Measurements from ENCODE around the gene CARD6. TPM values are rescaled to one million over a fixed set of nuclear protein-coding genes. Genes with fewer than 3 reads are reported as not detected.
"Not testable (repeated sequence)": the region's sequence is repeated elsewhere in the genome, so short reads cannot be mapped to it uniquely, and the experiment has no call there.

The CARD6 gene
- total and polyA plus RNA-seq, 9 donors = 0.89 to 2.2 (median 1.7) TPM

DNA sequence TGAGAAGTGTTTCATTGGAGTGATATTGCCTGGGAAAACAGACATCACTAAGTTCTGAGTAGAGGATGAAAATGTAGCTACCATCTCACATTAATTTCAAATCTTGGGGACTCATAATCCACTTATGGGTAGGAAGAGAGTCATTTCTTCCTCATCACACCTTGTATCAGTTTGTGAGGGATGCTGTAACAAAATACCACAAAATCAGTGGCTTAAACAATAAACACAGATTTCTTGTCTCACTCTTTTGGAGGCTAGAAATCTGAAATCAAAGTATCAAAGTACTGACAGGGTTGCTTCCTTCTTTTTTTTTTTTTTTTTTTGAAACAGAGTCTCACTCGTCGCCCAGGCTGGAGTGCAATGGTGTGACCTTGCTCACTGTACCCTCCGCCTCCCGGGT lies 3.4 kb downstream of the CARD6 start:
- Histone ChIP-seq H3K9me3 (replicated peaks; ENCODE audit: control insufficient read depth, low read depth, low read length) (no peaks in the 10 kb centered on the region), H3K36me3 (ENCODE audit: control insufficient read depth, insufficient read depth, low read length) (no peaks in the 10 kb centered on the region), H3K4me1 (ENCODE audit: control insufficient read depth, insufficient read depth, low read length) (no peaks in the 10 kb centered on the region), H3K4me3 (ENCODE audit: low read length) (no peak overlapping the region), H3K27ac (ENCODE audit: low read length) (no peak overlapping the region), H3K27me3 (ENCODE audit: control insufficient read depth, insufficient read depth, low read length) (peaks cover 7% of the 10 kb centered on the region)
- no CpG with 5 or more reads among the region's 4 CpGs for WGBS (ENCODE audit: insufficient coverage)
- no peak for DNase-seq

DNA sequence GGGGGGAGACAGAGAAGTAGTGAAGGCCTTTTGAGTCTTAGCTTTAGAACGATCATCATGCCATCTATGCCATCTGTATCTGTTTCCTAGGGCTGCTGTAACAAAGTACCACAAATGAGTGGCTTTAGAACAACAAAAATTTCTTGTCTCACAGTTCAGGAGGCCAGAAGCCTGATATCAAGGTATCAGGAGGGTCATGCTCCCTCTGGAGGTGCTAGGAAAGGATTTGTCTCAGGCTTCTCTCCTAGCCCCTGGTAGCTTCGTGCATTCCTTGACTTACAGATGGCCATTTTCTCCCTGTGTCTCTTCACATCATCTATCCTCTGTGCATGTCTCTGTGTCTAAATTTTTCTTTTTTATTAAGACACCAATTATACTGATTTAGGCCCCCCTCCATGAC lies 5.2 kb downstream of the CARD6 start:
- Histone ChIP-seq H3K9me3 (replicated peaks; ENCODE audit: control insufficient read depth, low read depth, low read length) (no peaks in the 10 kb centered on the region), H3K4me1 (ENCODE audit: control insufficient read depth, insufficient read depth, low read length) (no peaks in the 10 kb centered on the region), H3K27me3 (ENCODE audit: control insufficient read depth, insufficient read depth, low read length) (peaks cover 5% of the 10 kb centered on the region), H3K4me3 (ENCODE audit: low read length) (no peak overlapping the region), H3K36me3 (ENCODE audit: control insufficient read depth, insufficient read depth, low read length) (no peaks in the 10 kb centered on the region), H3K27ac (ENCODE audit: low read length) (no peak overlapping the region)
- WGBS (ENCODE audit: insufficient coverage) = 100% methylated on average over 1 of the region's 2 CpGs
- no peak for DNase-seq

GRCh38 chr5:40847525-40847924 lies 6.4 kb downstream of the CARD6 start:
- no CpG with 5 or more reads among the region's 1 CpG for WGBS (ENCODE audit: insufficient coverage)
- Histone ChIP-seq H3K9me3 (replicated peaks; ENCODE audit: control insufficient read depth, low read depth, low read length) (no peaks in the 10 kb centered on the region), H3K36me3 (ENCODE audit: control insufficient read depth, insufficient read depth, low read length) (no peaks in the 10 kb centered on the region), H3K4me1 (ENCODE audit: control insufficient read depth, insufficient read depth, low read length) (peaks cover 2% of the 10 kb centered on the region), H3K27me3 (ENCODE audit: control insufficient read depth, insufficient read depth, low read length) (peaks cover 5% of the 10 kb centered on the region), H3K27ac (ENCODE audit: low read length) (no peak overlapping the region), H3K4me3 (ENCODE audit: low read length) (no peak overlapping the region)
- no peak for DNase-seq

DNA sequence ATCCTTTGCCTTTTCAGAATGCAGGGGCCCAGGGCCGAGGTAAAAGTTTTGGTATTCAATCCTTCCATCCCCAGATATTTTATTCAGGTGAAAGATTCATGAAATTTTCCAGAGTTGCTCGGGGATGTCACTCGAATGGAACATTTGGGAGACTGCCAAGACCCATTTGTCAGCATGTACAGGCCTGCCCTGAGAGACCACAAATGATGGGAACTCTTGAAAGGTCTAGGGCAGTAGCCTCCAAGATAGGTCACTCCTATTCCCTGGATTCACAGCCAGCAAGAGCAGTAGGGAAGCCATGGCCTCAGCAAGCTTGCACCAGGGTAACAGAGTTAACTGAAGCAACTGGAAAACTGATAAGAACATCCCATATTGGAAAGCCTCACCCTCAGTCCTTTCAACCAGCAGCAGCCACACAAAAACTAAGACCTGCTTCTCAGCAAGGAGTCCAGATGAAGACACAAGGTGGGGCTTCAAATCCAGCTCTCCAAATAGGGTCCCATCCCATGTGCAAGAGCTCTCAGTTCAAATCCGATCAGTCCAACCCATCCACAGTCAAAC lies 12.5 kb downstream of the CARD6 start:
- H3K36me3 ChIP-seq (ENCODE audit: control insufficient read depth, insufficient read depth, low read length) = no peaks in the 10 kb centered on the region
- WGBS (ENCODE audit: insufficient coverage) = 56% methylated on average over 3 of the region's 4 CpGs
- no peak for DNase-seq

GRCh38 chr5:40860711-40861110 lies 19.5 kb downstream of the CARD6 start:
- H3K36me3 ChIP-seq (ENCODE audit: control insufficient read depth, insufficient read depth, low read length) = no peaks in the 10 kb centered on the region
- H3K27me3 ChIP-seq (ENCODE audit: control insufficient read depth, insufficient read depth, low read length) = no peaks in the 10 kb centered on the region

More for the DNA sequence above, 12.5 kb downstream of the CARD6 start:
- H3K27me3 ChIP-seq (ENCODE audit: control insufficient read depth, insufficient read depth, low read length) = no peaks in the 10 kb centered on the region
- no peak overlapping the region for H3K27ac ChIP-seq (ENCODE audit: low read length)
- no peak overlapping the region for H3K4me3 ChIP-seq (ENCODE audit: low read length)
- H3K4me1 ChIP-seq (ENCODE audit: control insufficient read depth, insufficient read depth, low read length) = peaks cover 2% of the 10 kb centered on the region
- H3K9me3 ChIP-seq (replicated peaks; ENCODE audit: control insufficient read depth, low read depth, low read length) = no peaks in the 10 kb centered on the region

GRCh38 chr5:40865004-40865403 lies 23.8 kb downstream of the CARD6 start:
- not testable (repeated sequence) for DNase-seq; H3K4me3 ChIP-seq (ENCODE audit: low read length); H3K9me3 ChIP-seq (replicated peaks; ENCODE audit: control insufficient read depth, low read depth, low read length); H3K27me3 ChIP-seq (ENCODE audit: control insufficient read depth, insufficient read depth, low read length); H3K27ac ChIP-seq (ENCODE audit: low read length); H3K36me3 ChIP-seq (ENCODE audit: control insufficient read depth, insufficient read depth, low read length); H3K4me1 ChIP-seq (ENCODE audit: control insufficient read depth, insufficient read depth, low read length)
- WGBS (ENCODE audit: insufficient coverage) = no CpG with 5 or more reads among the region's 5 CpGs

More at GRCh38 chr5:40860711-40861110, 19.5 kb downstream of the CARD6 start:
- Histone ChIP-seq H3K27ac (ENCODE audit: low read length) (no peak overlapping the region), H3K9me3 (replicated peaks; ENCODE audit: control insufficient read depth, low read depth, low read length) (no peaks in the 10 kb centered on the region), H3K4me3 (ENCODE audit: low read length) (no peak overlapping the region), H3K4me1 (ENCODE audit: control insufficient read depth, insufficient read depth, low read length) (no peaks in the 10 kb centered on the region)
- no peak for DNase-seq

- Histone ChIP-seq H3K27ac (ENCODE audit: low read length) (no peak overlapping the region), H3K36me3 (ENCODE audit: control insufficient read depth, insufficient read depth, low read length) (no peaks in the 10 kb centered on the region), H3K4me3 (ENCODE audit: low read length) (no peak overlapping the region), H3K27me3 (ENCODE audit: control insufficient read depth, insufficient read depth, low read length) (no peaks in the 10 kb centered on the region), H3K9me3 (replicated peaks; ENCODE audit: control insufficient read depth, low read depth, low read length) (no peaks in the 10 kb centered on the region), H3K4me1 (ENCODE audit: control insufficient read depth, insufficient read depth, low read length) (no peaks in the 10 kb centered on the region)
- DNase-seq = no peak
- 63% methylated on average over 2 of the region's 5 CpGs for WGBS (ENCODE audit: insufficient coverage)
These were observed 25.7 kb downstream of the CARD6 start for GRCh38 chr5:40866844-40867243.

GRCh38 chr5:40869384-40869783 lies 28.2 kb downstream of the CARD6 start:
- Histone ChIP-seq H3K4me3 (ENCODE audit: low read length) (no peak overlapping the region), H3K9me3 (replicated peaks; ENCODE audit: control insufficient read depth, low read depth, low read length) (no peaks in the 10 kb centered on the region), H3K27ac (ENCODE audit: low read length) (no peak overlapping the region), H3K27me3 (ENCODE audit: control insufficient read depth, insufficient read depth, low read length) (no peaks in the 10 kb centered on the region), H3K4me1 (ENCODE audit: control insufficient read depth, insufficient read depth, low read length) (no peaks in the 10 kb centered on the region), H3K36me3 (ENCODE audit: control insufficient read depth, insufficient read depth, low read length) (no peaks in the 10 kb centered on the region)
- no peak for DNase-seq
- WGBS (ENCODE audit: insufficient coverage) = no CpG with 5 or more reads among the region's 1 CpG

DNA sequence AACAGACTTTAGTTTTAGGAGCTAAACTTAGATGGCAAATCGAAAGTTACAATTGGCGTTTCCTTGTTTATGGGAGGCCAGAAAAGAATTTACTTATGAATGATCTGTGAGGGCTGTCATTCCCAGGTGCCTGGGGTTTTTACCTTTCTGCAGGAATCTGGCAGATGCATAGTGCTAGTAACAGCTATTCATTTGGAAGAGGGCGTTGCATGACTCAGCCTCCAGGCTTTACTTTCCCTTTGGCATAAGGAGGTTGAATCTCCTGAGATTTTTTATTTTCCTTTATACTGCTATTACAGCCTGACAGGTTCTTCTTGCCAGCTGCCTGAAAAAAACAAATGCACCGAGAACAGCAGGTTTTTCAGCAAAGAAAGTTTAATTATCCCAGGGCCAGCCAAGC lies 30.0 kb downstream of the CARD6 start:
- no peaks in the 10 kb centered on the region for H3K4me1 ChIP-seq (ENCODE audit: control insufficient read depth, insufficient read depth, low read length)
- no peaks in the 10 kb centered on the region for H3K9me3 ChIP-seq (replicated peaks; ENCODE audit: control insufficient read depth, low read depth, low read length)
- H3K27me3 ChIP-seq (ENCODE audit: control insufficient read depth, insufficient read depth, low read length) = no peaks in the 10 kb centered on the region
- 75% methylated on average over 2 of the region's 4 CpGs for WGBS (ENCODE audit: insufficient coverage)
- no peaks in the 10 kb centered on the region for H3K36me3 ChIP-seq (ENCODE audit: control insufficient read depth, insufficient read depth, low read length)
- H3K4me3 ChIP-seq (ENCODE audit: low read length) = no peak overlapping the region
- no peak overlapping the region for H3K27ac ChIP-seq (ENCODE audit: low read length)
- DNase-seq = no peak

GRCh38 chr5:40872253-40872652 lies 31.1 kb downstream of the CARD6 start:
- not testable (repeated sequence) for H3K36me3 ChIP-seq (ENCODE audit: control insufficient read depth, insufficient read depth, low read length); H3K27ac ChIP-seq (ENCODE audit: low read length); DNase-seq; H3K4me3 ChIP-seq (ENCODE audit: low read length); H3K9me3 ChIP-seq (replicated peaks; ENCODE audit: control insufficient read depth, low read depth, low read length); H3K27me3 ChIP-seq (ENCODE audit: control insufficient read depth, insufficient read depth, low read length); H3K4me1 ChIP-seq (ENCODE audit: control insufficient read depth, insufficient read depth, low read length)
- WGBS (ENCODE audit: insufficient coverage) = 69% methylated on average over 2 of the region's 8 CpGs

GRCh38 chr5:40873286-40873880 lies 32.2 kb downstream of the CARD6 start:
- Histone ChIP-seq H3K9me3 (replicated peaks; ENCODE audit: control insufficient read depth, low read depth, low read length) (no peaks in the 10 kb centered on the region), H3K27me3 (ENCODE audit: control insufficient read depth, insufficient read depth, low read length) (no peaks in the 10 kb centered on the region), H3K4me3 (ENCODE audit: low read length) (no peak overlapping the region), H3K4me1 (ENCODE audit: control insufficient read depth, insufficient read depth, low read length) (no peaks in the 10 kb centered on the region), H3K27ac (ENCODE audit: low read length) (no peak overlapping the region), H3K36me3 (ENCODE audit: control insufficient read depth, insufficient read depth, low read length) (no peaks in the 10 kb centered on the region)
- DNase-seq = no peak
- 96% methylated on average over 3 of the region's 3 CpGs for WGBS (ENCODE audit: insufficient coverage)
